ENCODE results near the gene PTER. TPM values are rescaled to one million over a fixed set of nuclear protein-coding genes. Genes with fewer than 3 reads are reported as not detected.

PTER gene
- total RNA-seq, 2 donors from 2014 or later, result 6.2 to 11.2 TPM

DNA sequence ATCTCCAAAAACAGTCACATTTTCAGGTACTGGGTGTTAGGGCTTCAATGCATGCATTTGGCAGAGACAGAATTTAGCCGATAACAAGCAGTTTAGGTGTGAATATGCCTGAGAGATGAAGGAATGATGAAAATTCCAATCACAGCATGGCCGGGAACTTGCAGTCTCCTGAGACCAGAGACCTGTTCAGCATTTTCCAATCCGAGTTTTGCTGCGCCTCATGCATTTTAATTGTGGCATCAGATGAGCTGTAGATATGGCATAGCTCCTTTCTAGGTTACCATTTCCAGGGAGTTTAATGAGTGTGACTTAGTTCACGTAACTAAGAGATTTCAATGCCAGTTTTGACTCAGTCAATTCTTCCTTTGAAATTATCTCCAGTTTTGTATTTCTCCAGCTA lies 99.3 kb downstream of the PTER start:
- no peaks in the 10 kb centered on the region for H3K27me3 ChIP-seq (replicated peaks; ENCODE audit: insufficient read depth)
- ATAC-seq (ENCODE audit: insufficient number of reproducible peaks, low FRiP score, low read depth), result no peak

DNA sequence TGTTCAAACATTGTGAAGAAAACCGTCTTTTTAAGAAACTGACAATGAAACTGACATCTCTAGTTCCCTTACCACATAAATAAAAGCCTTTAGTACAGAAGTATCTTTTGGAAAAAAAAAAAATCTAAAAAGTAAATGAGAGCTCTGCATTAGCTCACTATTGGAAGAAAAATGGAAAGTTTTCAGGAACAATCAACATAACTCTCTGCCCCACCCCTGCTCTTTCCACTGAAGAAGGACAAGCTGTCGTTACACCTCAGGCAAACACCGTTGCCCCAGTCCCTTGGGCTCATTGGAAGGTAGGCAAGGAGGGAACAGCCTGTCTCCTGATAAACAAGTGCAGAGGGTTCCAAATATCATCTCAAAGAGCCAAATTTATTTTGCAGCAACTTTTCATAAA lies 107.3 kb downstream of the PTER start:
- Histone ChIP-seq H3K4me1 (ENCODE audit: control insufficient read depth in 1 of 2, low read depth in 2 of 2) (peaks cover 8 to 17% of the 10 kb centered on the region in 2 donors), H3K27ac (no peak overlapping the region), H3K27me3 (replicated peaks; ENCODE audit: insufficient read depth) (no peaks in the 10 kb centered on the region), H3K9me3 (no peaks in the 10 kb centered on the region), H3K36me3 (no peaks in the 10 kb centered on the region), H3K4me3 (no peak overlapping the region)
- TF ChIP-seq, protein P1, sequence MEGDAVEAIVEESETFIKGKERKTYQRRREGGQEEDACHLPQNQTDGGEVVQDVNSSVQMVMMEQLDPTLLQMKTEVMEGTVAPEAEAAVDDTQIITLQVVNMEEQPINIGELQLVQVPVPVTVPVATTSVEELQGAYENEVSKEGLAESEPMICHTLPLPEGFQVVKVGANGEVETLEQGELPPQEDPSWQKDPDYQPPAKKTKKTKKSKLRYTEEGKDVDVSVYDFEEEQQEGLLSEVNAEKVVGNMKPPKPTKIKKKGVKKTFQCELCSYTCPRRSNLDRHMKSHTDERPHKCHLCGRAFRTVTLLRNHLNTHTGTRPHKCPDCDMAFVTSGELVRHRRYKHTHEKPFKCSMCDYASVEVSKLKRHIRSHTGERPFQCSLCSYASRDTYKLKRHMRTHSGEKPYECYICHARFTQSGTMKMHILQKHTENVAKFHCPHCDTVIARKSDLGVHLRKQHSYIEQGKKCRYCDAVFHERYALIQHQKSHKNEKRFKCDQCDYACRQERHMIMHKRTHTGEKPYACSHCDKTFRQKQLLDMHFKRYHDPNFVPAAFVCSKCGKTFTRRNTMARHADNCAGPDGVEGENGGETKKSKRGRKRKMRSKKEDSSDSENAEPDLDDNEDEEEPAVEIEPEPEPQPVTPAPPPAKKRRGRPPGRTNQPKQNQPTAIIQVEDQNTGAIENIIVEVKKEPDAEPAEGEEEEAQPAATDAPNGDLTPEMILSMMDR (IDR thresholded peaks at IDR 0.05), result no peak
- no peak for DNase-seq (ENCODE audit: low spot score)
- ATAC-seq (ENCODE audit: insufficient number of reproducible peaks, low FRiP score, low read depth), result no peak

More for the DNA sequence above, 99.3 kb downstream of the PTER start:
- Histone ChIP-seq H3K9me3 (no peaks in the 10 kb centered on the region), H3K36me3 (no peaks in the 10 kb centered on the region), H3K4me3 (no peak overlapping the region), H3K4me1 (ENCODE audit: control insufficient read depth in 1 of 2, low read depth in 2 of 2) (no peaks in the 10 kb centered on the region), H3K27ac (no peak overlapping the region)
- TF ChIP-seq, protein P1 (IDR thresholded peaks at IDR 0.05), result no peak
- no peak for DNase-seq (ENCODE audit: low spot score)

DNA sequence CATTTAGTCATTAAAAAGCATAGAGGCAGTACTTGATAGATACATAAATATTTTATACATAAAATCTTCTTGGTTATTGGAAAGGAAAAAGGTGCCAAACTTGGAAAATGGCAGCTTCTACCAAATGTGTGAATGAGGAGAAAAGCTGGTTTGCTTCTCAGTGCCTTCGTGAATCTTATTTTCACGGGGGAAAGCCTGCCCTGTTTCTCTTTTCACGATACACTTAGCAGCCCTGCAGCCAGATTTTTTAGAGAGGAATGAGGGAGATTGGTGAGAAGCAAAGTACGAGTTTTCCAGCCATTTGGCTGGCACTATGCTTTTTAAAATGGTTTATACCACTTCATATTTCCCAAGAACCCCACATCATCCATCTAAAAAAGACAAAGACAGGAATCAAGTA lies 107.8 kb downstream of the PTER start:
- TF ChIP-seq, protein P1 (IDR thresholded peaks at IDR 0.05), result no peak
- DNase-seq (ENCODE audit: low spot score) (no peak), ATAC-seq (ENCODE audit: insufficient number of reproducible peaks, low FRiP score, low read depth) (no peak)
- H3K27me3 ChIP-seq (replicated peaks; ENCODE audit: insufficient read depth), result no peaks in the 10 kb centered on the region
- peak overlapping the region; percentile 24 for H3K4me3 ChIP-seq
- H3K9me3 ChIP-seq, result no peaks in the 10 kb centered on the region
- H3K36me3 ChIP-seq, result no peaks in the 10 kb centered on the region
- peaks cover 8 to 17% of the 10 kb centered on the region in 2 donors for H3K4me1 ChIP-seq (ENCODE audit: control insufficient read depth in 1 of 2, low read depth in 2 of 2)
- no peak overlapping the region for H3K27ac ChIP-seq

DNA sequence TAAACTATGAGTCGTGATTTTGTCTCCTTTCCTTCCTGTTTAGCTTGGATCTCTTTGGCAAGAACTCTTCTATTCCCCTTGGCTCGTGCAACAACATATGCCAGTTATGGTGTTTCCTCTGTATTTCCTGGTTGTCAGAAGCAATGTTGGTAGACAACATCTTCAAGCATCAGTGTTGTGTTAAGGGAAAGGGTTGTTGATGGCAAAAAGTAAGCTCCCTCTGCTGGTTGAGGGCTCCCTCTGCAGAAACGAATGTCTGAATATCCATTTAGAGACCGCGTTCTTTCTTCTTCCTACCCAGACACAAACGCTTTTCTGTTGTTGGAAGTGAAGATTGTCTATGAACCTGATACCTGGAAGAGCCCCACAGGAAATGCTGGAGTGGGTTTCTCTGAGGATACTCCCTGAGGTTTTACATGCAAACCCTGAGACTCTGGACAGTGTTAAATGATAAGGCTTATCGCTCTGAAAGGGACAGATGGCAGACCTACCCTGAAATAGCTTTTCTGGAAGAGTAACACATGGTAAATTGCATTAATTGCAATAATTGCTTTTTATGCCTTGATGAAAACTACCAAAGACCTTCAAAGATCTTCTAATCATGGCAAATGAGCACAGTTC lies 108.4 kb downstream of the PTER start:
- peaks cover 8 to 17% of the 10 kb centered on the region in 2 donors for H3K4me1 ChIP-seq (ENCODE audit: control insufficient read depth in 1 of 2, low read depth in 2 of 2)
- peak overlapping the region; percentile 24 for H3K4me3 ChIP-seq
- H3K9me3 ChIP-seq, result no peaks in the 10 kb centered on the region
- no peaks in the 10 kb centered on the region for H3K27me3 ChIP-seq (replicated peaks; ENCODE audit: insufficient read depth)
- ATAC-seq (ENCODE audit: insufficient number of reproducible peaks, low FRiP score, low read depth) (no peak), DNase-seq (ENCODE audit: low spot score) (no peak)
- TF ChIP-seq, protein P1 (IDR thresholded peaks at IDR 0.05), result peak; percentile 46
- H3K36me3 ChIP-seq, result no peaks in the 10 kb centered on the region
- H3K27ac ChIP-seq, result no peak overlapping the region

DNA sequence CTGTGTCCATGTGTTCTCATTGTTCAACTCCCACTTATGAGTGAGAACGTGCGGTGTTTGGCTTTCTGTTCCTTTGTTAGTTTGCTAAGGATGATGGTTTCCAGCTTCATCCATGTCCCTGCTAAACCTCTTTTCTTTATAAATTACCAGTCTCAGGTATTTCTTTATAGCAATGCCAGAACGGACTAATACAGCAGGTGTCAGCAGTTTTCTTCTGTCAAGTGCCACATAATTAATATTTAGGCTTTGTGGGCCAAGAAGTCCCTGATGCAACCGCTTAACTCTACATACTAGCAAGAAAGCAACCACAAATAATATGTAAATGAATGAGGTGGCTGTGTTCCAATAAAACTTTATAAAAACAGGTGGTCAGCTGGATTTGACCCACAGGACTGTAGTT lies 111.2 kb downstream of the PTER start:
- peaks cover 8 to 17% of the 10 kb centered on the region in 2 donors for H3K4me1 ChIP-seq (ENCODE audit: control insufficient read depth in 1 of 2, low read depth in 2 of 2)
- H3K27ac ChIP-seq, result no peak overlapping the region
- no peak overlapping the region for H3K4me3 ChIP-seq
- TF ChIP-seq, protein P1 (IDR thresholded peaks at IDR 0.05), result no peak
- no peaks in the 10 kb centered on the region for H3K9me3 ChIP-seq
- no peak for ATAC-seq (ENCODE audit: insufficient number of reproducible peaks, low FRiP score, low read depth)
- H3K27me3 ChIP-seq (replicated peaks; ENCODE audit: insufficient read depth), result no peaks in the 10 kb centered on the region
- no peaks in the 10 kb centered on the region for H3K36me3 ChIP-seq
- DNase-seq (ENCODE audit: low spot score), result no peak

Data from thoracic aorta (tissue), 2 donors.